Putamen (tissue), 1 donor: ENCODE data around the gene JOSD2.
A peak's percentile ranks its signal among the peaks of the same experiment; 100 is the strongest.
"Not testable (repeated sequence)": the region's sequence is repeated elsewhere in the genome, so short reads cannot be mapped to it uniquely, and the experiment has no call there.

Experiments
- DNase-seq: peaks from one replicate; pipeline ENCODE4 v3.0.0-alpha.2; 2016; ENCODE audit warnings: low spot score

Gene JOSD2

GRCh38 chr19:50547385-50548190, 36.6 kb upstream of the JOSD2 start:
- no peak for DNase-seq

- DNase-seq, result no peak
Measured at GRCh38 chr19:50546527-50547221, 35.7 kb upstream of the JOSD2 start.

GRCh38 chr19:50542943-50543342, 32.0 kb upstream of the JOSD2 start:
- no peak for DNase-seq

- DNase-seq, result peak; percentile 85
Measured at GRCh38 chr19:50537769-50538230, 26.8 kb upstream of the JOSD2 start.

GRCh38 chr19:50537306-50537685, 26.3 kb upstream of the JOSD2 start:
- peak; percentile 42 for DNase-seq

- no peak for DNase-seq
Measured at GRCh38 chr19:50536662-50537305, 25.8 kb upstream of the JOSD2 start.

GRCh38 chr19:50535672-50536187, 24.7 kb upstream of the JOSD2 start:
- DNase-seq, result no peak

- no peak for DNase-seq
Measured at GRCh38 chr19:50534478-50534877, 23.5 kb upstream of the JOSD2 start.

- no peak for DNase-seq
Measured at GRCh38 chr19:50532952-50533351, 22.0 kb upstream of the JOSD2 start.

GRCh38 chr19:50531171-50531612, 20.2 kb upstream of the JOSD2 start:
- no peak for DNase-seq

GRCh38 chr19:50528052-50528451, 17.1 kb upstream of the JOSD2 start:
- DNase-seq, result not testable (repeated sequence)

- DNase-seq, result no peak
Measured at GRCh38 chr19:50522881-50523280, 11.9 kb upstream of the JOSD2 start.

GRCh38 chr19:50520822-50521465, 10.0 kb upstream of the JOSD2 start:
- no peak for DNase-seq

- DNase-seq, result no peak
Measured at GRCh38 chr19:50519006-50519575, 8.1 kb upstream of the JOSD2 start.

GRCh38 chr19:50518091-50519005, 7.4 kb upstream of the JOSD2 start:
- no peak for DNase-seq

- no peak for DNase-seq
Measured at GRCh38 chr19:50517704-50518075, 6.7 kb upstream of the JOSD2 start.

GRCh38 chr19:50516964-50517703, 6.1 kb upstream of the JOSD2 start:
- no peak for DNase-seq

- no peak for DNase-seq
Measured at GRCh38 chr19:50516456-50516855, 5.5 kb upstream of the JOSD2 start.

GRCh38 chr19:50515168-50515561, 4.2 kb upstream of the JOSD2 start:
- DNase-seq, result no peak
